ENCODE measurements around the gene ABHD14A.

GRCh38 chr3:51945031-51945840 lies 29.6 kb upstream of the ABHD14A start:
- TF ChIP-seq CBX2 (IDR thresholded peaks at IDR 0.05; ENCODE audit: borderline replicate concordance, low read depth) (no peak), BCL3 (IDR thresholded peaks at IDR 0.05) (no peak), CTCF (IDR thresholded peaks at IDR 0.05) (no peak), HOXA7 (CRISPR knock-in tag; IDR thresholded peaks at IDR 0.05) (no peak), CBX8 (IDR thresholded peaks at IDR 0.05) (no peak), RNF2 (IDR thresholded peaks at IDR 0.05; ENCODE audit: borderline replicate concordance, low read depth) (no peak), MYC (IDR thresholded peaks at IDR 0.05; ENCODE audit: borderline replicate concordance, low read length) (no peak), CHD2 (IDR thresholded peaks at IDR 0.05; ENCODE audit: low read length, partially characterized antibody) (no peak), PHF8 (IDR thresholded peaks at IDR 0.05; ENCODE audit: borderline replicate concordance, low read depth) (no peak), POLR2A (IDR thresholded peaks at IDR 0.05; ENCODE audit: low read length) (no peak), MAFK (IDR thresholded peaks at IDR 0.05; ENCODE audit: partially characterized antibody) (no peak)
- TF ChIP-seq, protein P1, sequence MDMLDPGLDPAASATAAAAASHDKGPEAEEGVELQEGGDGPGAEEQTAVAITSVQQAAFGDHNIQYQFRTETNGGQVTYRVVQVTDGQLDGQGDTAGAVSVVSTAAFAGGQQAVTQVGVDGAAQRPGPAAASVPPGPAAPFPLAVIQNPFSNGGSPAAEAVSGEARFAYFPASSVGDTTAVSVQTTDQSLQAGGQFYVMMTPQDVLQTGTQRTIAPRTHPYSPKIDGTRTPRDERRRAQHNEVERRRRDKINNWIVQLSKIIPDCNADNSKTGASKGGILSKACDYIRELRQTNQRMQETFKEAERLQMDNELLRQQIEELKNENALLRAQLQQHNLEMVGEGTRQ (IDR thresholded peaks at IDR 0.05) = no peak
- TF ChIP-seq, protein P2, sequence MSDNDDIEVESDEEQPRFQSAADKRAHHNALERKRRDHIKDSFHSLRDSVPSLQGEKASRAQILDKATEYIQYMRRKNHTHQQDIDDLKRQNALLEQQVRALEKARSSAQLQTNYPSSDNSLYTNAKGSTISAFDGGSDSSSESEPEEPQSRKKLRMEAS (IDR thresholded peaks at IDR 0.05) = no peak
